ENCODE measurements around the gene CLDN25.
"Not testable (repeated sequence)": the region's sequence is repeated elsewhere in the genome, so short reads cannot be mapped to it uniquely, and the experiment has no call there.

CLDN25 gene

DNA sequence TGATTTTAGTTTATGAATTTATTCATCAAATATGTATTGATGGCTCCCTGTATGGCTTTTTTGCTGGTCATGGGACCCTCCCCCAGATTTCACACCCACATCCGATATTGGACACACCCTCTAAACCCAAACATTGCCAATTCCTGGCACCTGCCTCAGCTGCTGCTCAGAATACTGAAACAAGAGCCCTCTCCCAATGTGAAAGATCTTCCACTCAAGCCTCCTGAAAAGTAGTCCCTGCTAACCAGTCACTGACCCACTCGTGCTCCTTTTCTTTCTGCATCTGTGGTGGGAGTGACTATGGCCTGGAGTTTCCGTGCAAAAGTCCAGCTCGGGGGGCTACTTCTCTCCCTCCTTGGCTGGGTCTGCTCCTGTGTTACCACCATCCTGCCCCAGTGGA is at the start of gene CLDN25:
TSS of gene CLDN25 (plus strand) at position 301 of the 400 bp plus-strand sequence. CDS start at position 301, 0 bp downstream.
- DNase-seq = no peak

- DNase-seq = peak; percentile 28
Observed at GRCh38 chr11:113730887-113731726, 48.5 kb upstream of the CLDN25 start.

DNA sequence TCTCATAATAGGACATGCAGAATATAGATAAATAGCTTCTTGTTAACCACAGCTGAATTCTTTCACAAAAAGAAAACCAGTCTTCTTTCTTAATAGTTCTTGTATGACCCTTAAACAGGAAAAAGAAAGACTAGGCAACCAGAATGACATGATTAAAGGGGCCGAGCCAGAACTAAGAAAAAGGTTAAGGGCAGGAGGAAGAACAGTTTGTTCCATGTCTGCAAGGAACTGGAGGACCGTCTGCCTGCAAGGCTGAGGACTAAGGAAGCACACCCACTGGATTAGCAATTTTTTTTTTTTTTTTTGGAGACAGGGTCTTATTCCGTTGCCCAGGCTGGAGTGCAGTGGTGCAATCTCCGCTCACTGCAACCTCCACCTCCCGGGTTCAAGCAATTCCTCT is 47.5 kb upstream of the CLDN25 start:
- no peak for DNase-seq

GRCh38 chr11:113736323-113736722 is 43.3 kb upstream of the CLDN25 start:
- DNase-seq = no peak

GRCh38 chr11:113752932-113753331 is 26.7 kb upstream of the CLDN25 start:
- no peak for DNase-seq

GRCh38 chr11:113760241-113760640 is 19.4 kb upstream of the CLDN25 start:
- no peak for DNase-seq

GRCh38 chr11:113763040-113763439 is 16.6 kb upstream of the CLDN25 start:
- DNase-seq = not testable (repeated sequence)

DNA sequence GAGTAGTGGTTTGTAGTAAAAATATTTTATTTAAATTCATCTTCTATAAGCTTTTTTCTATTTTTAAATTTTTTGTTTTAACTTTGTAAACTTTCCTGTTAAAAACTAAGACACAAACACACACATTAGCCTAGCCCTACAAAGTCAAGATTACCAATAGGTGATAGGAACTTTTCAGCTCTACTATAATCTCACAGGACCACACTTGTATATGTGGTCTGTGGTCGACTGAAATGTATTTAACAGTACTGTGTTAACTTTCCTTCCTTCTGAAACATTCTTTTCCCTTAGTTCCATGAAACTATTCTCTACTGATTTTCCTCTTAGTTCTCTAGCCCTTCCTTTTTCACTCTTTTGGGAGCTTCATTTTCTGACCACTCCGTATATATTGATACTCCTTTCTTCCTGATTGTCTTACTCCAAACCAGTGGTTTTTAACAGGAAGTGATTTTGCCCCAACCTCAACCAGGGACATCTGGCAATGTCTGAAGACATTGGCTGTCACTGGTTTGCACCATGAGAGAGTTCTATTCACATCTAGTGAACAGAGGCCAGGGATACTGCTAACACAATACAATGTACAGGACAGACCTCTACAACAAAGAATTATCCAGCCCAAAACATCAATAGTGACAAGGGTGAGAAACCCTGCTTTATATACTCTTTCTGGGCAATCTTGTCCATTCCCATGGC is 14.9 kb upstream of the CLDN25 start:
- no peak for DNase-seq

- no peak for DNase-seq
Observed at GRCh38 chr11:113771964-113772363, 7.6 kb upstream of the CLDN25 start.

DNA sequence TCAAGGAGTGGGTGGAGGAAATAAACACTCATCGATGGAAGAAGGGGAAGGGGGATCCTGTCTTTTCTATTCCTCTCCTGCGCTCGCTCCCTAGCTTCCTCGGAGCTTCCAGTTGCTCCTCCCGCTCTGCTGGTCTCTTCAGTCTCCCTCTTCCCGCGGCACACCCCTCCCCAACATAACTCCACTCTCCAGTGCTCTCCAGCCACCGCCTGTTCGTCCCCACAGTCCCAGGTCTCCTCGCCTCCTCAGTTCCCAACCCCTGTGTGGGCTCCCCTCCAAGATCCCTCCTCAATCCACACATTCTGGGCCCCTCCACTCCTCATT is 6.5 kb upstream of the CLDN25 start:
- no peak for DNase-seq

DNA sequence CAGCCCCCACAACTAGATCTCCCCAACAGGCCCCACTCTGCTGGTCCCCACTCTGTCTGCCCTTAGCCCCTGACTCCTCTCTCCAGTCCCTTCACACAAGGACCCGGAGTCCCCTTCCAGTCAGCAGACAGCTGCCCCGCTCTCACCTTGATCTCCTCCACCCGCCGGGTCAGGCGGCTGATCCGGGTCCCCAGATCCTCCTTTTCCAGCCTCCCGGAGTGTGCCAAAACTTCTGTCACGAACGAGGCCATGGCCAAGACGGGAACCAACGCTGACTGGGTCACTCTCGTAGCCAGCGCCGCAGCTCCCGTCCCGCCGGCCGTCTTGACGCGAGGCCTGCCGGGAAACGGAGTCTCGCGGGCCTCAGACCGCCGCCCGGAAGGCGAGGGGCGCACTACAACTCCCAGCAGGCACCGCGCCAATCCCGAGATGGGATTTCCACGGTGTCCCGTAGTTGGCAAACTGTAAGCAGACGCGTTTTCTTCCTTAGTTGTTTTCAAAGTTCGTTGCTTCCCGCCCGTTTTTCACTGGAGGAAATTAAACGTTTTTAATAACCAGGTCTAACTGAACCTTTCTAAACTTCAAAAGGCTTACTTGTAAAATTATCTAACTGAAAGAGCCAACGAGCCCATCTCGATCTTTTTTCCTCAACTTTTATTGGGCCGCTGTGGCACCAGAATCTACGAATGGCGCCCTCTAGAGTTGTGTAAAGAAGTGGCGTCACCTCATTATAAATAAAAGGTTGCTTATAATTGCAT is 6.0 kb upstream of the CLDN25 start, which contains the start of gene ZW10:
TSS of gene ZW10 (minus strand) at position 277 of the 758 bp plus-strand sequence. CDS start at position 251, 26 bp downstream.
- DNase-seq = peak; percentile 93

GRCh38 chr11:113774174-113774503 is 5.5 kb upstream of the CLDN25 start:
- DNase-seq = no peak

DNA sequence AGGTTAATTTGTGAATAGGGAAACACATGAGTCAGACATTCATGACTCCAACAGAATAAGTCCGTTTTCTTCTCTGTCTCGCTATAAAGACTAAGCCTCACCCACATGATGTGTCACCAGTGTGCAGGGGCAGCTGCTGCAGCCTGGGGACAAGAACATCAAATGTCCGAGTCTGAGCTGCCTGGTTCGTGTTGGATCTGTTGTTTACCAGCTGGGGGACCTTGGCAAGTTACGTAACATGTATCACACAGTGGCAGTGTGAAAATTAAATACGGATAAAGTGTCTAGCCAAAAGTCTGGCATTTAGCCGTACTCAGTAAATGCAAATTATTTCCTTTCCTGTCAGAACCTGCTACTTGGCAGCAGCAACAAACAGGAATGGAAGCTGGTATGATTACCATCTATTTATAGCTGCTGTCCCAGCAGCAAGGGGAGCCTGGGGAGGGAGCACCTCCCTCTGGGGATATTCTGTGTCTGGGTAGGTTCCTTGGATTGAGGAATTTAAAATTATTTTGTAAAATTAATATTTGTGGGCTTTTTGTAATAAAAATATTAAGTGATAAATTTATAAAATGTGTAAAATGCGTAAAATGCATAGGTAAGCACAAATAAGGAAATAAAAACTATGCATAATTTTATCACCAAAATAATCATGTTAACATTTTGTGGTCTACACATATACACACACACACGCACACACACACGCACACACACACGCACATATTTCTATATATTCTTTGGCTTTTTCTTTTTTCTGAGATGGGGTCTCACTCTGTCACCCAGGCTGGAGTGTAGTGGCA is 1.3 kb upstream of the CLDN25 start:
- no peak for DNase-seq

- no peak for DNase-seq
Observed at GRCh38 chr11:113781682-113782081, 2.1 kb downstream of the CLDN25 start.

DNA sequence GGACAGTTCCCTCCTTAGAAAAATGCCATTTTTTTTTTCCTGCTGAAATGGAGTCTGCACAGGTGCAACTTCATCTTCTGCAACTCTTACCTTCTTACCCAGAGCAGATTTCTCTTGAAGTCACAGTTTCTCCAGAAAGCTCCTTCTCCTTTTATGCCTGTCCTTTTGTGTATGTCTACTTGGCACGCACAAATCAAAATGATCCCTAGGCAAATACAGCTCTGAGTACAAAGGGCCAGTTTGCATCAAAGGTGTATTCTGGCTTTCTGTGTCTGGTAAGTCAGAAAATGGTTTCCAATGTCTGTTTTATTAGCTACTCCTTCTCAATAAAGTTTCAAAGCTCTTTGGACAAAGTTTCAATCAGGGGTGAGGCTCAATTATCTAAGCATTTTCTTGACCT is 2.5 kb downstream of the CLDN25 start:
- DNase-seq = no peak

- not testable (repeated sequence) for DNase-seq
Observed at GRCh38 chr11:113789016-113789415, 9.4 kb downstream of the CLDN25 start.

DNA sequence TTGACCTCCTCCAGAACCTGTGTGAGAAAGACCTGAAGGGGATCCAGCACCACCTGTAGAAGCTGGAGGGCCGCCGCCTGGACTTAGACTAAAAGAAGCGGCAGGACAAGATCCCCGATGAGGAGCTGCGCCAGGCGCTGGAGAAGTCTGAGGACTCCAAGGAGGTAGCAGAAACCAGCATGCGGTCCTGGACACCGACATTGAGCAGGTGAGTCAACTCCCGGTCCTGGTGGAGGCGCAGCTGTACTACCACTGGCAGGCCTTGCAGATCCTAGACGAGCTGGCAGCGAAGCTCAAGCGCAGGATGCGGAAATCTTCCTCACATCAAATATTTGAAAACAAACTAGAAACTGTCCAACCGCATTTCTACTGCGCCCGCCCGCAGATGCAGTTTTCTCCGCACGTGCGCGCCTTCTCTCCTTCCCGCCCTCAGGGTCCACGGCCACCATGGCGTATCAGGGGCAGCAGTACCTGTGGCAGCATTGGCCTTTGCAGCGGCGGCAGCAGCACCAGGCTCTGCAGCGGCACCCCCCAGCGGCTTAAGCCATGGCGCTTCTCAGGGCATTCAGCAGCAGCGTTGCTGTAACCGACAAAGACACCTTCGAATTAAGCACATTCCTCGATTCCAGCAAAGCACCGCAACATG is 10.2 kb downstream of the CLDN25 start:
- no peak for DNase-seq

GRCh38 chr11:113796663-113797259 is 17.2 kb downstream of the CLDN25 start:
- DNase-seq = no peak

DNA sequence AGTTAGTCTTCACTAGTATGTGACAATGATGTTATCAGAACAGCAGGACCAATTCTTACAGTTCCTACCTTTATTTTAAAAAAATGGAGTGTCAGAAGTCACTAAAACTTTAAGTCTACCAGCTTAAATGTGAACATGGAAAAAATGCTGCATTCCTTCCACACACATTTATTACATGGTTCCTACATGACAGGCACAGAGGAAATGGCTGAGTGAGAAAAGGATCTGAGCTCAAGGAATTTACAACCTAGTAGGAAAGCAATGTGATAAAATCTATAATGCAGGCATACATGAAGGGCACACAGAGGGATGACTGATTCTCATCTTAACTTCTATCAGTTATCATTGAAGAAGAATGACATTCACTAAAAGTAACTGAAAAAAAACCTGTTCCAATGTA is 23.0 kb downstream of the CLDN25 start:
- no peak for DNase-seq

DNA sequence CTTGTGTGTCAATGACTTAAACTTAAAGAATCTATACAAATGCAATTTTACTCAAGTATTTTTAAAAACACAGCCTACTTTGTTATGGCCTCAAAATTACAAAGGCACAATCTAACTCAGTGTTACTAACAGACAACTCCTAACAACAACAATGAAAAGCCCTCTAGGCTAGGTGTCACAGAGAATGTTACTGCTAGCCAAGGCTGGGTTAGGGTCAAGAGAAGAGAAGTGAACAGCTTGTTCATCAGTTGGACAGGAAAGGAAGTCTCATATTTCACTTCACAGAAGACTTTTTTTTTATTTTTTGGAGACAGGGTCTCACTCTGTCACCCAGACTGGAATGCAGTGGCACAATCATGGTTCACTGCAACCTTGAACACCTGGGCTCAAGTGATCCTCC is 26.0 kb downstream of the CLDN25 start:
- no peak for DNase-seq

- DNase-seq = no peak
Observed at GRCh38 chr11:113806406-113806805, 26.8 kb downstream of the CLDN25 start.

GRCh38 chr11:113808931-113809330 is 29.3 kb downstream of the CLDN25 start:
- DNase-seq = no peak
